MM.1S (cell line): Measurements from ENCODE around the gene HIGD2B.
"Not testable (repeated sequence)": the region's sequence is repeated elsewhere in the genome, so short reads cannot be mapped to it uniquely, and the experiment has no call there.

Source experiments
- DNase-seq: peaks from one replicate; pipeline ENCODE4 v3.0.0-alpha.2; 2015
- H2AFZ ChIP-seq: fragments of 300-600 bp; sonication (generic); 2 replicates; pipeline ENCODE4 v1.6.0; 2016; ENCODE audit warnings: antibody characterized with exemption, low read length
- H3F3A ChIP-seq: fragments of 300-600 bp; sonication (generic); 2 replicates; pipeline ENCODE4 v1.6.1; 2016; ENCODE audit warnings: mild to moderate bottlenecking, antibody characterized with exemption, low read length, moderate library complexity, mixed read lengths; ENCODE audit not compliant: insufficient read depth
- H3K27ac ChIP-seq: fragments of 300-600 bp; sonication (generic); 2 replicates; pipeline ENCODE4 v1.5.1; 2016; ENCODE audit warnings: mild to moderate bottlenecking, low read length
- H3K27me3 ChIP-seq: fragments of 300-600 bp; sonication (generic); replicated peaks from 2 replicates; pipeline ENCODE4 v1.6.0; 2016; ENCODE audit warnings: low read length; ENCODE audit not compliant: insufficient read depth
- H3K36me3 ChIP-seq: fragments of 300-600 bp; sonication (generic); replicated peaks from 2 replicates; pipeline ENCODE4 v1.6.1; 2016; ENCODE audit warnings: mild to moderate bottlenecking, low read length, mixed read lengths; ENCODE audit not compliant: insufficient read depth
- H3K4me1 ChIP-seq: fragments of 300-600 bp; sonication (generic); 2 replicates; pipeline ENCODE4 v1.6.1; 2016; ENCODE audit warnings: low read length, mixed read lengths
- H3K4me2 ChIP-seq: fragments of 300-600 bp; sonication (generic); 2 replicates; pipeline ENCODE4 v1.6.0; 2016; ENCODE audit warnings: low read depth, low read length
- H3K4me3 ChIP-seq: fragments of 300-600 bp; sonication (generic); 2 replicates; pipeline ENCODE4 v1.5.1; 2016; ENCODE audit warnings: low read length, mixed read lengths
- H3K79me2 ChIP-seq: fragments of 300-600 bp; sonication (generic); 2 replicates; pipeline ENCODE4 v1.6.1; 2016; ENCODE audit warnings: mixed run types, low read length, mixed read lengths
- H3K9ac ChIP-seq: fragments of 300-600 bp; sonication (generic); 2 replicates; pipeline ENCODE4 v1.6.1; 2016; ENCODE audit warnings: low read length, mixed read lengths
- H3K9me2 ChIP-seq: fragments of 300-600 bp; sonication (generic); replicated peaks from 2 replicates; pipeline ENCODE4 v1.6.1; 2016; ENCODE audit warnings: mild to moderate bottlenecking, low read length, mixed read lengths; ENCODE audit not compliant: insufficient read depth
- H3K9me3 ChIP-seq: fragments of 300-600 bp; sonication (generic); replicated peaks from 2 replicates; pipeline ENCODE4 v1.6.1; 2016; ENCODE audit warnings: mild to moderate bottlenecking, low read length, mixed read lengths; ENCODE audit not compliant: insufficient read depth
- H4K20me1 ChIP-seq: fragments of 300-600 bp; sonication (generic); 2 replicates; pipeline ENCODE4 v1.6.1; 2016; ENCODE audit warnings: mild to moderate bottlenecking, low read length, moderate library complexity, mixed read lengths; ENCODE audit not compliant: insufficient read depth
- CTCF ChIP-seq: fragments of 300-600 bp; sonication (generic); IDR thresholded peaks from 2 replicates; pipeline ENCODE4 v1.5.1; 2016; ENCODE audit warnings: antibody characterized with exemption, low read length, mixed read lengths
- EZH2 ChIP-seq: fragments of 300-600 bp; sonication (generic); optimal IDR thresholded peaks from 2 replicates; pipeline ENCODE3; 2017; ENCODE audit warnings: low read depth, mild to moderate bottlenecking, antibody characterized with exemption, low read length, mixed read lengths
- EZH2phosphoT487 ChIP-seq: fragments of 300-600 bp; sonication (generic); IDR thresholded peaks from 2 replicates; pipeline ENCODE4 v1.6.1; 2018; ENCODE audit warnings: antibody characterized with exemption, low read length

HIGD2B gene

DNA sequence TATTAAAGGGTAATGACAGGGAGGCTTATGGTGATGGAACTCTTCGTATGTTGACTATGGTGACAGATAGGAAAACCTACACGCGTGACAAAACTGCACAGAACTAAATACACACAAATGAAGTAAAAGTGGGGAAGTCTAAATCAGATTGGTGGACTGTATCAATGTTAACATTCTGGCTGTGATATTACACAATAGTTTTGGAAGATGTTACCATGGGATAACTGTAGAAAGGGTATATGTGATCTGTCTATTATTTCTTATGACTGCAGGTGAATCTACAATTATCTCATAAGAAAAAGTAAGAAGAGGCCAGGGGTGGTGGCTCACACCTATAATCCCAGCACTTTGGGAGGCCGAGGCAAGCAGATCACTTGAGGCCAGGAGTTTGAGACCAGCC, 9.1 kb downstream of the HIGD2B start:
- H3K4me3 ChIP-seq = no peak overlapping the region
- H3K4me1 ChIP-seq = no peaks in the 10 kb centered on the region
- H4K20me1 ChIP-seq = no peaks in the 10 kb centered on the region
- H3K4me2 ChIP-seq = no peak overlapping the region
- no peaks in the 10 kb centered on the region for H3K79me2 ChIP-seq
- H3K27ac ChIP-seq = no peak overlapping the region
- no peak overlapping the region for H2AFZ ChIP-seq
- TF ChIP-seq EZH2phosphoT487 = no peak
- TF ChIP-seq EZH2 = no peak
- TF ChIP-seq CTCF = no peak
- H3K27me3 ChIP-seq = peaks cover 7% of the 10 kb centered on the region; the same call in 1 of the 2 replicates
- H3K9me3 ChIP-seq = no peaks in the 10 kb centered on the region
- no peak overlapping the region for H3K9ac ChIP-seq
- H3K36me3 ChIP-seq = no peaks in the 10 kb centered on the region
- no peak for DNase-seq
- no peaks in the 10 kb centered on the region for H3F3A ChIP-seq
- H3K9me2 ChIP-seq = no peaks in the 10 kb centered on the region

GRCh38 chr15:72671525-72671924, 14.5 kb downstream of the HIGD2B start:
- H3K79me2 ChIP-seq = no peaks in the 10 kb centered on the region
- H3K27me3 ChIP-seq = no peaks in the 10 kb centered on the region
- no peaks in the 10 kb centered on the region for H4K20me1 ChIP-seq
- TF ChIP-seq EZH2 (no peak), EZH2phosphoT487 (no peak), CTCF (no peak)
- H3K9me3 ChIP-seq = no peaks in the 10 kb centered on the region
- no peaks in the 10 kb centered on the region for H3F3A ChIP-seq
- no peaks in the 10 kb centered on the region for H3K9me2 ChIP-seq
- H3K9ac ChIP-seq = no peak overlapping the region
- H2AFZ ChIP-seq = no peak overlapping the region
- DNase-seq = no peak
- H3K36me3 ChIP-seq = no peaks in the 10 kb centered on the region
- 0 out of 2 replicates have a peak overlapping the region, but pooled peaks have one; percentile 72 for H3K4me2 ChIP-seq
- no peak overlapping the region for H3K4me3 ChIP-seq
- no peak overlapping the region for H3K27ac ChIP-seq
- H3K4me1 ChIP-seq = no peaks in the 10 kb centered on the region

DNA sequence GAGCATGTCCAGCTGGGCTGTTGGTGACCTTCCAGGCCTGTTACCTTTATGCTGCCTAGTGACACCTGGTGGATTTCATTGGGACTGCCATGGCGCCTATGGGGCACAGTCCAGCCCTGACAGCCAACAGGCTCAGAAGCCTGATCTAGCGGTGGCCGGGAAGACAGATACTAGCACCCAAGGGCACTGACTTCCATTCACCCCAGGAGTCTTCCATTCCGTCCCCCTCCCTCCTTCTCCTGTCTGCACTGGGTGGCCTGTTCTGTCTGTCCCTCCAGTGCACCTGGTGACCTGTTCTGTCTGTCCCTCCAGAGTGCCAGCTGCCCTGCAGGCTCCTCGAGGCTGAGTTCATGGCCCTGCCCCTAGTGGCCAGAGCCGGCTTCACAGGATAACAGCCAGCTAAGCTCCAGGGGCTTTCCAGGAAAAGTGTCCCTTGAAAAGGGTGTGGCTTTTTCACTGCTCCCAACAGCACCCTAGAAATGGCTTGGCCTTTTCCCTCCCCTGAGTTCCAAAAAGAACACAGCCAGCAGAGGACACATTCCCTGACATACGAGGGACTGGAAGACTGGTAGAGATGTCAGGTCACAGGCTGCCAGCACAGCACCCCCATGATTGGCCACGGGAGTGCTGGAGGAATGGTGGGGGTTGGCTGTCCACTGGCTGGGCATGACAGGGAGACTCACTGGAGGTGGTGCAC, 15.2 kb downstream of the HIGD2B start:
- H3K36me3 ChIP-seq = not testable (repeated sequence)
- H3K4me3 ChIP-seq = peak overlapping the region; percentile 47

DNA sequence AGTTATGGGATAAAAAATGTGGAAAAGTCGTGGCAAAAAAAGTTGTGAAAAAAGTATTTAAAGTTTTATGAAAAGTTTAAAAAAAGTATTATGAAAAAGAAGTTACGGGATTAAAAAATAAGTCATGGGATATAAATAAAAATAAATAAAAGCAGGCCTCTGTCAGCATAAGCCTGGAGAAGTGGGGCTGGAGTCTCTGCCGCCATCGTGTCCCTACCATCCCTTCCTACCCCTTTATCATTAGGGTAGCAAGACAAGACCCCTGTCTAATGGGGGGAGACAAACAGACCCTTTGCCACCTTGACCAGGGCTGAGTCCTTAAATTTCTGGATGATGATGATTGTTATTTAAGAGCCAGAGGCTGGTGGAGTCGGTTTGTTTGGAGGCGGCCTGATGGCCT, 16.2 kb downstream of the HIGD2B start:
- H4K20me1 ChIP-seq, H3K79me2 ChIP-seq, H3K4me3 ChIP-seq, H3K9ac ChIP-seq, H3F3A ChIP-seq, H3K36me3 ChIP-seq, H3K4me1 ChIP-seq, H3K27me3 ChIP-seq, H2AFZ ChIP-seq, H3K9me2 ChIP-seq, H3K27ac ChIP-seq, H3K4me2 ChIP-seq, H3K9me3 ChIP-seq, DNase-seq: not testable (repeated sequence)

More for the DNA sequence above, 15.2 kb downstream of the HIGD2B start:
- H3K27me3 ChIP-seq, H3K9ac ChIP-seq, H3K9me2 ChIP-seq, H3K9me3 ChIP-seq, H4K20me1 ChIP-seq, H3K4me1 ChIP-seq, H3K79me2 ChIP-seq, H3F3A ChIP-seq, H3K27ac ChIP-seq: not testable (repeated sequence)
- DNase-seq = peak; percentile 71
- peak overlapping the region; percentile 81 for H2AFZ ChIP-seq
- peak; percentile 67 for TF ChIP-seq CTCF
- H3K4me2 ChIP-seq = peak overlapping the region; percentile 72; the same call in 1 of the 2 replicates

GRCh38 chr15:72665706-72666105, 20.3 kb downstream of the HIGD2B start:
- H3K27ac ChIP-seq, H3K4me2 ChIP-seq, H3K36me3 ChIP-seq, H3F3A ChIP-seq, DNase-seq, H3K9me3 ChIP-seq, H3K9me2 ChIP-seq, H3K79me2 ChIP-seq, H3K27me3 ChIP-seq, H3K4me3 ChIP-seq, H3K9ac ChIP-seq, H3K4me1 ChIP-seq, H4K20me1 ChIP-seq, H2AFZ ChIP-seq: not testable (repeated sequence)

DNA sequence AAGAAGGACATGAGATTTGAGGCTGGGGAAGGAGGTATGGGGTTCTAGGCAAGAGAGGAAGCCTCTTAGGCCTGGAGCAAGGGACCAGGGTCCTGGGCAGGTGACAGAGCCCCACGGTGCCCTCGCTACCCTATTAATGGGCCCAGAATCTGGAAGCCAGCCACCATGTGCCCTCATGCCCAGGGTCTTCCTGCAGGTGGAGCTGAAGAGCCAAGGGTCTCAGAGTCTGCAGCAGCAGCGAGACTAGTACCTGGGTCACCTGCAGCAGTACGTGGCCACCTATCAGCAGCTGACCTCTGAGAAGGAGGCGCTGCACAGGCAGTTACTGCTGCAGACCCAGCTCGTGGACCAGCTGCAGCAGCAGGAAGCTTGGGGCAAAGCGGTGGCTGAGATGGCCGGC, 22.1 kb downstream of the HIGD2B start:
- H3K4me3 ChIP-seq, DNase-seq, H3F3A ChIP-seq, H3K79me2 ChIP-seq, H3K36me3 ChIP-seq, H2AFZ ChIP-seq, H3K9me3 ChIP-seq, H3K9ac ChIP-seq, H4K20me1 ChIP-seq, H3K27ac ChIP-seq, H3K4me1 ChIP-seq, H3K27me3 ChIP-seq, H3K4me2 ChIP-seq, H3K9me2 ChIP-seq: not testable (repeated sequence)
